HepG2 (cell line): Measurements from ENCODE around the gene LIF. TPM values are rescaled to one million over a fixed set of nuclear protein-coding genes. Genes with fewer than 3 reads are reported as not detected.

ENCODE experiments used
- CREB1 ChIP-seq, 2 experiments: fragments of 450-650 bp in 1 of 2; IDR thresholded peaks; 2 replicates each; pipeline ENCODE4 v1.6.1; 2016 to 2017; ENCODE audit warnings: control low read depth in 1 of 2, mild to moderate bottlenecking in 1 of 2, missing compliant biosample characterization in 1 of 2, missing genetic modification characterization in 1 of 2
- ETV5 ChIP-seq: IDR thresholded peaks from 2 replicates; pipeline ENCODE4 v1.6.1; 2018; ENCODE audit warnings: missing biosample characterization, missing genetic modification reagents, inconsistent platforms, borderline replicate concordance
- FOXK2 ChIP-seq: fragments of 450-650 bp; IDR thresholded peaks from 2 replicates; pipeline ENCODE4 v1.6.1; 2016
- FOXO1 ChIP-seq: sonication (generic); formaldehyde crosslinking; IDR thresholded peaks from 2 replicates; pipeline ENCODE4 v1.4.0; 2020; ENCODE audit warnings: missing genetic modification reagents
- MATR3 ChIP-seq: sonication (generic); formaldehyde crosslinking; IDR thresholded peaks from 2 replicates; pipeline ENCODE4 v1.4.0; 2020; ENCODE audit warnings: missing genetic modification reagents
- POGZ ChIP-seq: sonication (generic); formaldehyde crosslinking; IDR thresholded peaks from 2 replicates; pipeline ENCODE4 v1.4.0; 2020; ENCODE audit warnings: mild to moderate bottlenecking, missing genetic modification reagents
- TCF7L2 ChIP-seq: IDR thresholded peaks from 2 replicates; pipeline ENCODE4 v1.6.1; 2011; ENCODE audit warnings: mild to moderate bottlenecking, low read depth, low read length, moderate library complexity
- U2AF2 ChIP-seq: fragments of 200-400 bp; formaldehyde crosslinking; IDR thresholded peaks from 2 replicates; pipeline ENCODE4 v1.6.1; 2017; ENCODE audit warnings: low read depth, mild to moderate bottlenecking, low read length
- ZNF746 ChIP-seq: sonication (generic); formaldehyde crosslinking; IDR thresholded peaks from 2 replicates; pipeline ENCODE4 v1.8.0; 2022; ENCODE audit warnings: mild to moderate bottlenecking, missing genetic modification reagents
- ZNF883 ChIP-seq: sonication (generic); formaldehyde crosslinking; IDR thresholded peaks from 2 replicates; pipeline ENCODE4 v1.5.1; 2020; ENCODE audit warnings: mild to moderate bottlenecking, missing genetic modification reagents; ENCODE audit errors: not compliant biosample characterization
- polyA plus RNA-seq, 8 experiments: library from polyadenylated mRNA; depleted of rRNA in 3 of 8; stranded (reverse) in 7 of 8; unstranded in 1 of 8; fragments of >200 nt; fragmentation: Illumina TruSeq in 4 of 8; extraction: Trizol in 4 of 8; gene quantifications; 2 replicates each; pipeline versions ENCODE4 v1.2.1 to v1.2.3, GENCODE V29; 2011 to 2016; ENCODE audit warnings: low read depth in 4 of 8, missing spikeins in 1 of 8, mixed read lengths in 1 of 8; ENCODE audit not compliant: insufficient read depth in 1 of 8
- total RNA-seq, 5 experiments: library from RNA; depleted of rRNA; stranded (reverse); fragments of >200 nt; fragmentation: Illumina TruSeq; extraction: Trizol; gene quantifications; 2 replicates each; pipeline ENCODE4 v1.2.3, GENCODE V29; 2016; ENCODE audit warnings: low read depth in 1 of 5
- TF ChIP-seq, protein P1 (sequence below): sonication (generic); formaldehyde crosslinking; IDR thresholded peaks from 2 replicates; pipeline ENCODE4 v1.4.0; 2020; ENCODE audit warnings: mild to moderate bottlenecking, missing genetic modification reagents
- TF ChIP-seq, protein P2 (sequence below): sonication (generic); formaldehyde crosslinking; IDR thresholded peaks from 2 replicates; pipeline ENCODE4 v1.5.1; 2020; ENCODE audit warnings: missing genetic modification reagents, mild to moderate bottlenecking, borderline replicate concordance
- TF ChIP-seq, protein P3 (sequence below): IDR thresholded peaks from 2 replicates; pipeline ENCODE4 v1.6.1; 2016; ENCODE audit warnings: mild to moderate bottlenecking
- TF ChIP-seq, protein P4 (sequence below): IDR thresholded peaks from 2 replicates; pipeline ENCODE4 v1.6.1; 2016; ENCODE audit warnings: mild to moderate bottlenecking, missing biosample characterization, missing genetic modification reagents
- TF ChIP-seq, protein P5 (sequence below): sonication (generic); formaldehyde crosslinking; IDR thresholded peaks from 2 replicates; pipeline ENCODE4 v1.9.0; 2021; ENCODE audit warnings: missing genetic modification reagents, borderline replicate concordance

The LIF gene
- total and polyA plus RNA-seq, 2 of the 13 experiments (the other 11 are each of a cell fraction or from before 2014, with no cell fraction given): 3.6 to 8.5 TPM

DNA sequence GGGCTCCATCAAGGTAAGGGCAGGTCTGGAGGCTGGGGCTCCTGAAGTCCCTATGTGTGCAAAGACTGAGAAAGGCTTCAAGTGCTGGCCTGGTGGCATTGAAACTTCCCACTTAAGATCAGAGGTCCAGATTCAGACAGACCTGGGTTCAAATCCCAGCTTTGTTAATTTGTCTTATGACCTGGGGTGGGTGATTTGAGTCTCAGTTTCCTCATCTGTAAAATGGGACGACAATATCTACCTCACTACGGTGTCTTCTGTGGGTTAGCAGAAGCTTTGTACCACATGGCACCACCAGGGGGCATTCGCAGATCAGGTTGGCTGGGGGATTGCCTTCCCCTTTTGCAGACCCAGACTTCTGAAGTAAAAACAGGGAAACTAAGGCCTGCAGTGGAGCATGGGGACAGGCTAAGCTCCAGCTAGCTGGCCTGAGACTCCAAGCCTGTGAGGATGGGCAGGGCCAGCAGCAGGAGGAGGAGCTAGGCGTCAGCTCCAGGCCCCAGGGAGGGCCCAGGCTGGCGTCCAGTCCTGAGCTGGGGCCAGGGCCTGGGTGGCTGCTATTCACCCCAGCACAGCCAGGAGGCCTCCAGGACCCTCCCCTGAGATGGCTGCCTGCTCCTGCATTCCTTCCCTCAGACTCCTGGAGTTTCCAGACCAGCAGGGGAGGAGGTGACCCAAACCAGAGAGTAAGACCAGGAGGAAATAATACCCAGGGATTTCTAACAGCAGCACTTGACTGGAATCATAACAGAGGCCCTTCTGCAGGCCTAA lies 41.3 kb upstream of the LIF start (continued):
- TF ChIP-seq, protein P1, sequence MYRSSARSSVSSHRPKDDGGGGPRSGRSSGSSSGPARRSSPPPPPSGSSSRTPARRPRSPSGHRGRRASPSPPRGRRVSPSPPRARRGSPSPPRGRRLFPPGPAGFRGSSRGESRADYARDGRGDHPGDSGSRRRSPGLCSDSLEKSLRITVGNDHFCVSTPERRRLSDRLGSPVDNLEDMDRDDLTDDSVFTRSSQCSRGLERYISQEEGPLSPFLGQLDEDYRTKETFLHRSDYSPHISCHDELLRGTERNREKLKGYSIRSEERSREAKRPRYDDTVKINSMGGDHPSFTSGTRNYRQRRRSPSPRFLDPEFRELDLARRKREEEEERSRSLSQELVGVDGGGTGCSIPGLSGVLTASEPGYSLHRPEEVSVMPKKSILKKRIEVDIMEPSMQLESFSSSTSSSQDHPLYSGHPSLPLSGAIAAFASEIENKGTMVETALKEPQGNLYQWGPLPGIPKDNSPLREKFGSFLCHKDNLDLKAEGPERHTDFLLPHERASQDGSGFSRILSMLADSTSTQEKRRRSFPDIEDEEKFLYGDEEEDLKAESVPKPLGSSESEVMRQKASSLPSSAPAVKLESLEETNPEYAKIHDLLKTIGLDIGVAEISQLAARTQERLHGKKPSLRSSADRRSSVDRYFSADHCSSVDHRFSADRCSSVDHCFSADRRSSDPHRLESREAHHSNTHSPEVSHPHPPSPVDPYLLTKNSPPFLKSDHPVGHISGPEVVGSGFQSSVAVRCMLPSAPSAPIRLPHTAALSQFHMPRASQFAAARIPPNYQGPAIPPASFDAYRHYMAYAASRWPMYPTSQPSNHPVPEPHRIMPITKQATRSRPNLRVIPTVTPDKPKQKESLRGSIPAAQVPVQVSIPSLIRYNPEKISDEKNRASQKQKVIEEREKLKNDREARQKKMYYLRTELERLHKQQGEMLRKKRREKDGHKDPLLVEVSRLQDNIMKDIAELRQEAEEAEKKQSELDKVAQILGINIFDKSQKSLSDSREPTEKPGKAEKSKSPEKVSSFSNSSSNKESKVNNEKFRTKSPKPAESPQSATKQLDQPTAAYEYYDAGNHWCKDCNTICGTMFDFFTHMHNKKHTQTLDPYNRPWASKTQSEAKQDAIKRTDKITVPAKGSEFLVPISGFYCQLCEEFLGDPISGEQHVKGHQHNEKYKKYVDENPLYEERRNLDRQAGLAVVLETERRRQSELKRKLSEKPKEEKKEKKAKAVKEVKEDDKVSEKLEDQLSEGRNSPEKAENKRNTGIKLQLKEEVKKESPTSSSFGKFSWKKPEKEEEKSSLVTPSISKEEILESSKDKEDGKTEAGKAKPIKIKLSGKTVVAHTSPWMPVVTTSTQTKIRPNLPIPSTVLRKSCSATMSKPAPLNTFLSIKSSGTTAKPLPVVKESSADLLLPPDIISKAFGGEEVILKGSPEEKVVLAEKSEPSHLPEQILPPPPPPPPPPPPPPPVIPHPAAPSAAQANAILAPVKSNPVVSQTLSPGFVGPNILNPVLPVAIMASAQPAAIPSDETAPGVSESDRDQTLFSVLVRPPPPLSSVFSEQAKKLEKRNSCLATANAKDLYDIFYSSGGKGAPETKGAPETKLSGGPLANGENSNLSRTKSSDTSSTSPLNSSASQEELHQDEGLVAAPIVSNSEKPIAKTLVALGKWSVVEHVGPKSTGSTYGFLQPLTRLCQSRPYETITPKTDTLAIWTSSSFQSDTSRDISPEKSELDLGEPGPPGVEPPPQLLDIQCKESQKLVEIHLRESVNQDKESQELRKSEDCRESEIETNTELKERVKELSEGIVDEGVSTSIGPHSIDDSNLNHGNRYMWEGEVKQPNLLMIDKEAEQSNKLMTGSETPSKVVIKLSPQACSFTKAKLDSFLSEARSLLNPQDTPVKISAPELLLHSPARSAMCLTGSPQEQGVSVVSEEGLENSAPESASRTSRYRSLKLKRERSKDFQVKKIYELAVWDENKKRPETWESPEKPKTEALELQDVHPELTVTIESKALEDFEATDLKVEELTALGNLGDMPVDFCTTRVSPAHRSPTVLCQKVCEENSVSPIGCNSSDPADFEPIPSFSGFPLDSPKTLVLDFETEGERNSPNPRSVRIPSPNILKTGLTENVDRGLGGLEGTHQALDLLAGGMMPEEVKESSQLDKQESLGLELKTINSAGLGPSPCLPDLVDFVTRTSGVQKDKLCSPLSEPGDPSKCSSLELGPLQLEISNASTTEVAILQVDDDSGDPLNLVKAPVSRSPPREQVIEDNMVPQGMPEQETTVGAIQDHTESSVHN (CRISPR knock-in tag): no peak
- no peak for TF ChIP-seq ETV5 (CRISPR knock-in tag)
- no peak for TF ChIP-seq TCF7L2
- TF ChIP-seq, protein P2, sequence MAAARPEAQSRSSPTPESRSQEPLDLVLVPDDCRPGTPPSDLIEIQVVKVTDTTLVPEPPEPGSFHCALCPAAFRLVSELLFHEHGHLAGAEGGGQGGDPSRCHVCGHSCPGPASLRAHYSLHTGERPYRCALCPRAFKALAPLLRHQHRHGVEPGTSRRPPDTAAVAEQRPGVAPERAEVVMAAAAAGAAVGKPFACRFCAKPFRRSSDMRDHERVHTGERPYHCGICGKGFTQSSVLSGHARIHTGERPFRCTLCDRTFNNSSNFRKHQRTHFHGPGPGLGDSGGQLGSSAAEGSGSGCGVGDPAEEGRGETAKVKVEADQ: no peak
- TF ChIP-seq ZNF746 (CRISPR knock-in tag): no peak
- TF ChIP-seq U2AF2: no peak
- no peak for TF ChIP-seq FOXK2
- no peak for TF ChIP-seq ZNF883
- TF ChIP-seq FOXO1 (CRISPR knock-in tag): no peak
- TF ChIP-seq MATR3 (CRISPR knock-in tag): no peak
- 0 out of 2 replicates have a peak, but pooled peaks have one; percentile 25 for TF ChIP-seq POGZ
- TF ChIP-seq, protein P3, sequence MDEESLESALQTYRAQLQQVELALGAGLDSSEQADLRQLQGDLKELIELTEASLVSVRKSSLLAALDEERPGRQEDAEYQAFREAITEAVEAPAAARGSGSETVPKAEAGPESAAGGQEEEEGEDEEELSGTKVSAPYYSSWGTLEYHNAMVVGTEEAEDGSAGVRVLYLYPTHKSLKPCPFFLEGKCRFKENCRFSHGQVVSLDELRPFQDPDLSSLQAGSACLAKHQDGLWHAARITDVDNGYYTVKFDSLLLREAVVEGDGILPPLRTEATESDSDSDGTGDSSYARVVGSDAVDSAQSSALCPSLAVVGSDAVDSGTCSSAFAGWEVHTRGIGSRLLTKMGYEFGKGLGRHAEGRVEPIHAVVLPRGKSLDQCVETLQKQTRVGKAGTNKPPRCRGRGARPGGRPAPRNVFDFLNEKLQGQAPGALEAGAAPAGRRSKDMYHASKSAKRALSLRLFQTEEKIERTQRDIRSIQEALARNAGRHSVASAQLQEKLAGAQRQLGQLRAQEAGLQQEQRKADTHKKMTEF (CRISPR knock-in tag): peak; percentile 35; the same call in 1 of the 2 replicates
- TF ChIP-seq, protein P4, sequence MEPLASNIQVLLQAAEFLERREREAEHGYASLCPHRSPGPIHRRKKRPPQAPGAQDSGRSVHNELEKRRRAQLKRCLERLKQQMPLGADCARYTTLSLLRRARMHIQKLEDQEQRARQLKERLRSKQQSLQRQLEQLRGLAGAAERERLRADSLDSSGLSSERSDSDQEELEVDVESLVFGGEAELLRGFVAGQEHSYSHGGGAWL (CRISPR knock-in tag): peak; percentile 53; the same call in 1 of the 2 replicates
- TF ChIP-seq CREB1 (IDR thresholded peaks at IDR 0.05): no peak
- TF ChIP-seq CREB1 (CRISPR knock-in tag; IDR thresholded peaks at IDR 0.05): no peak
- TF ChIP-seq, protein P5, sequence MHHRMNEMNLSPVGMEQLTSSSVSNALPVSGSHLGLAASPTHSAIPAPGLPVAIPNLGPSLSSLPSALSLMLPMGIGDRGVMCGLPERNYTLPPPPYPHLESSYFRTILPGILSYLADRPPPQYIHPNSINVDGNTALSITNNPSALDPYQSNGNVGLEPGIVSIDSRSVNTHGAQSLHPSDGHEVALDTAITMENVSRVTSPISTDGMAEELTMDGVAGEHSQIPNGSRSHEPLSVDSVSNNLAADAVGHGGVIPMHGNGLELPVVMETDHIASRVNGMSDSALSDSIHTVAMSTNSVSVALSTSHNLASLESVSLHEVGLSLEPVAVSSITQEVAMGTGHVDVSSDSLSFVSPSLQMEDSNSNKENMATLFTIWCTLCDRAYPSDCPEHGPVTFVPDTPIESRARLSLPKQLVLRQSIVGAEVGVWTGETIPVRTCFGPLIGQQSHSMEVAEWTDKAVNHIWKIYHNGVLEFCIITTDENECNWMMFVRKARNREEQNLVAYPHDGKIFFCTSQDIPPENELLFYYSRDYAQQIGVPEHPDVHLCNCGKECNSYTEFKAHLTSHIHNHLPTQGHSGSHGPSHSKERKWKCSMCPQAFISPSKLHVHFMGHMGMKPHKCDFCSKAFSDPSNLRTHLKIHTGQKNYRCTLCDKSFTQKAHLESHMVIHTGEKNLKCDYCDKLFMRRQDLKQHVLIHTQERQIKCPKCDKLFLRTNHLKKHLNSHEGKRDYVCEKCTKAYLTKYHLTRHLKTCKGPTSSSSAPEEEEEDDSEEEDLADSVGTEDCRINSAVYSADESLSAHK (CRISPR knock-in tag): no peak
